ENCODE results near the gene PIGP. TPM values are rescaled to one million over a fixed set of nuclear protein-coding genes. Genes with fewer than 3 reads are reported as not detected.

PIGP gene
- total and polyA plus RNA-seq, 2 of the 13 experiments (the other 11 are each of a cell fraction or from before 2014, with no cell fraction given): 14.8 to 33.4 TPM

DNA sequence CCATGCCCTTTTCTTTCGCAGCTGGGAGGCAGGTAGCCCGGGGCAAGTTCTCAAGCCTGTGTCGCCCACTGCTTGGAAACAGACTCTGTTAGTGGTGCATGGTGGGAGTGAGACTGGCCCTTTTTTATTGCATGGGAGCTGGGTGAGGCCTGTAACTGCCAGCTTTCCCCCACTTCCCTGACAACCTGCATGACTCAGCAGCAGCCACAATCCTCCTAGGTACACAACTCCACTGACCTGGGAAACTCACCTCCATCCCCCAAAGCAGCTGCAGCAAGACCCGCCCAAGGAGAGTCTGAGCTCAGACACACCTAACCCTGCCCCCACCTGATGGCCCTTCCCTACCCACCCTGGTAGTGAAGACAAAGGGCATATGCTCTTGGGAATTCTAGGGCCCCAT is 25.8 kb downstream of the PIGP start:
- Histone ChIP-seq H3K4me1 (ENCODE audit: insufficient read depth, low read length) (peaks cover 54% of the 10 kb centered on the region), H4K20me1 (ENCODE audit: insufficient read depth, low read length) (no peaks in the 10 kb centered on the region), H3K9me3 (ENCODE audit: low read length) (no peaks in the 10 kb centered on the region), H3K4me3 (replicated peaks in 1 of 3; ENCODE audit: insufficient read depth in 1 of 3, low read depth in 2 of 3, low read length in 3 of 3) (no peak overlapping the region; a peak in 1 of 6 replicates), H3K4me2 (ENCODE audit: low read depth, low read length) (peak overlapping the region; percentile 45; the same call in 1 of the 2 replicates), H3K27me3 (ENCODE audit: control insufficient read depth in 1 of 2, insufficient read depth in 2 of 2, low read length in 2 of 2) (no peaks in the 10 kb centered on the region), H3K36me3 (replicated peaks in 1 of 2; ENCODE audit: control insufficient read depth in 1 of 2, insufficient read depth in 2 of 2, low read length in 2 of 2) (no peaks in the 10 kb centered on the region), H2AFZ (ENCODE audit: low read length) (peak overlapping the region; percentile 21), H3K27ac (ENCODE audit: extremely low read length, insufficient read depth, low read length) (no peak overlapping the region), H3K9ac (ENCODE audit: insufficient read depth, low read depth, low read length) (0 out of 2 replicates have a peak overlapping the region, but pooled peaks have one; percentile 26), H3K79me2 (ENCODE audit: insufficient read depth, low read length) (no peaks in the 10 kb centered on the region)
- DNase-seq (ENCODE audit: low spot score) (no peak), FAIRE-seq (no peak), ATAC-seq (no peak)
- in situ Hi-C loops (cut with HindIII; ENCODE audit: extremely low pct_ligation_motif_present, low pct_unique_long_range_greater_than_20kb) (no loop called here), intact Hi-C loops (cut with micrococcal nuclease; ENCODE audit: unreplicated experiment) (no loop called here)
- WGBS (ENCODE audit: low lambda C conversion rate): 25% methylated on average over 2 of the region's 4 CpGs
- BruUV-seq (replicated peaks): no TSS peak
- ChIA-PET CTCF (ENCODE audit: low intra/inter-chr PET ratio, low total read pairs) (no interaction called here), POLR2A (no interaction called here)
- TF ChIP-seq NFE2 (CRISPR knock-in tag; IDR thresholded peaks at IDR 0.05) (no peak), LRRFIP1 (CRISPR knock-in tag; conservative IDR thresholded peaks at IDR 0.05) (no peak), STAT6 (CRISPR knock-in tag; IDR thresholded peaks at IDR 0.05; ENCODE audit: borderline replicate concordance) (no peak), YEATS2 (CRISPR knock-in tag; IDR thresholded peaks at IDR 0.05; ENCODE audit: borderline replicate concordance) (no peak), CREM (IDR thresholded peaks at IDR 0.05) (no peak), CREM (CRISPR knock-in tag; IDR thresholded peaks at IDR 0.05) (no peak), CBX2 (IDR thresholded peaks at IDR 0.05; ENCODE audit: low read depth, low read length) (no peak), CBX2 (CRISPR knock-in tag; IDR thresholded peaks at IDR 0.05; ENCODE audit: low read depth) (no peak), NFE2L2 (IDR thresholded peaks at IDR 0.05; ENCODE audit: low read length) (peak; percentile 47; the same call in 1 of the 2 replicates), FOSL2 (CRISPR knock-in tag; IDR thresholded peaks at IDR 0.05) (peak; percentile 24; the same call in 1 of the 2 replicates), ZNF543 (CRISPR knock-in tag; IDR thresholded peaks at IDR 0.05) (no peak), ZNF143 (CRISPR knock-in tag; IDR thresholded peaks at IDR 0.05) (no peak), ZNF687 (CRISPR knock-in tag; IDR thresholded peaks at IDR 0.05) (0 out of 2 replicates have a peak, but pooled peaks have one; percentile 10), MLLT10 (CRISPR knock-in tag; IDR thresholded peaks at IDR 0.05) (no peak)
